ENCODE data around the gene PTBP1.
"Not testable (repeated sequence)": the region's sequence is repeated elsewhere in the genome, so short reads cannot be mapped to it uniquely, and the experiment has no call there.

The PTBP1 gene

DNA sequence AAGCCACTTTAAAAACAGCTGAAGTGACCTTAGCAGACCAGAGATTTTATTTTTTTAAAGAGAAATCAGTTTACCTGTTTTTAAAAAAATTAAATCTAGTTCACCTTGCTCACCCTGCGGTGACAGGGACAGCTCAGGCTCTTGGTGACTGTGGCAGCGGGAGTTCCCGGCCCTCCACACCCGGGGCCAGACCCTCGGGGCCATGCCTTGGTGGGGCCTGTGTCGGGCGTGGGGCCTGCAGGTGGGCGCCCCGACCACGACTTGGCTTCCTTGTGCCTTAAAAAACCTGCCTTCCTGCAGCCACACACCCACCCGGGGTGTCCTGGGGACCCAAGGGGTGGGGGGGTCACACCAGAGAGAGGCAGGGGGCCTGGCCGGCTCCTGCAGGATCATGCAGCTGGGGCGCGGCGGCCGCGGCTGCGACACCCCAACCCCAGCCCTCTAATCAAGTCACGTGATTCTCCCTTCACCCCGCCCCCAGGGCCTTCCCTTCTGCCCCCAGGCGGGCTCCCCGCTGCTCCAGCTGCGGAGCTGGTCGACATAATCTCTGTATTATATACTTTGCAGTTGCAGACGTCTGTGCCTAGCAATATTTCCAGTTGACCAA is 13.7 kb downstream of the PTBP1 start:
- DNase-seq (ENCODE audit: low read depth): no peak

DNA sequence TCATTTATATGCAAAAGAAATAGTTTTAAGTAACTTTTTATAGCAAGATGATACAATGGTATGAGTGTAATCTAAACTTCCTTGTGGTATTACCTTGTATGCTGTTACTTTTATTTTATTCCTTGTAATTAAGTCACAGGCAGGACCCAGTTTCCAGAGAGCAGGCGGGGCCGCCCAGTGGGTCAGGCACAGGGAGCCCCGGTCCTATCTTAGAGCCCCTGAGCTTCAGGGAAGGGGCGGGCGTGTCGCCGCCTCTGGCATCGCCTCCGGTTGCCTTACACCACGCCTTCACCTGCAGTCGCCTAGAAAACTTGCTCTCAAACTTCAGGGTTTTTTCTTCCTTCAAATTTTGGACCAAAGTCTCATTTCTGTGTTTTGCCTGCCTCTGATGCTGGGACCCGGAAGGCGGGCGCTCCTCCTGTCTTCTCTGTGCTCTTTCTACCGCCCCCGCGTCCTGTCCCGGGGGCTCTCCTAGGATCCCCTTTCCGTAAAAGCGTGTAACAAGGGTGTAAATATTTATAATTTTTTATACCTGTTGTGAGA is 14.3 kb downstream of the PTBP1 start:
- no peak for DNase-seq (ENCODE audit: low read depth)

DNA sequence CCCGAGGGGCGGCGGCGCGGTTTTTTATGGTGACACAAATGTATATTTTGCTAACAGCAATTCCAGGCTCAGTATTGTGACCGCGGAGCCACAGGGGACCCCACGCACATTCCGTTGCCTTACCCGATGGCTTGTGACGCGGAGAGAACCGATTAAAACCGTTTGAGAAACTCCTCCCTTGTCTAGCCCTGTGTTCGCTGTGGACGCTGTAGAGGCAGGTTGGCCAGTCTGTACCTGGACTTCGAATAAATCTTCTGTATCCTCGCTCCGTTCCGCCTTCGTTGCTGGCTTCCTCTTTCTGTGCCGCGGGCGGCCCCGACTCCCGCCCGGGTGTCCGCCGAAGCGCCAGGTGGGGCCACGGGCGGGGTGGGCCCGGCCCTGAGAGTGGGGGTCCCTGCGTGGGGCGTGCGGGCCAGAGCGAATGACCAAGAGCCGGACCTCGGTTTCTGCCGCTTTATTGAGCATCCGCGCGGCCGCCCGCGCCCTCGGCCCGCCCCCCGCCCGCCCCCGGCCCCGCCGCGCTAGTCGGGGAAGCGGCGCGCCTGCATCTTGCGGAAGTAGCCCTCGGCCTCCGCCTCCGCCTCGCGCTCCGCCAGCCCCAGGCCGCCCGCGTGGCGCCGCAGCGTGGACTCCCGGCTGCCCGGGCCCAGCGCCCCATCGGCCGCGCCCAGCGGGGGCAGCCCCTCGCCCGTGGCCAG is 14.9 kb downstream of the PTBP1 start:
- DNase-seq (ENCODE audit: low read depth): no peak

DNA sequence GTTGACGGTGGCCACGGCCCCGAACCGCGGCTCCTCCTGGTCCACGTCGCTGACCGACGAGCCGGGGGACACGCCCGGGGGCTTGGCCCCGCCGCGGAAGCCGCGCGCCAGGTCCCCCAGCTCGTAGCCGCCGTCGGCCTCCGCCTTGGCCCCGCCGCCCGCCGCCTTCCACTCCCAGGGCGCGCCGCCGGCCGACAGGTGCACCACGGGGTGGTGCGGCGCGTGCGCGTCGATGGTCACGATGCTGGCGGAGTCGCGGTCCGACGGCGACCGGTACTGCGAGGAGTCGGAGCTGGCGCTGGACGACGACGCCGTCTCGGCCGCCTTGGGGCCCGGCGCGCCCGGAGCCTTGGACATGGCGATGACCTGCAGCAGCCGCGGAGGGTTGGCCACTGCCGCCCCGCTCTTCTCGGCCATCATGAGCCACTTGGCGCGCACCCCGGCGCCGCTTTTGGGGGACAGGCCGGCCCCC is 15.5 kb downstream of the PTBP1 start:
- DNase-seq (ENCODE audit: low read depth): no peak

DNA sequence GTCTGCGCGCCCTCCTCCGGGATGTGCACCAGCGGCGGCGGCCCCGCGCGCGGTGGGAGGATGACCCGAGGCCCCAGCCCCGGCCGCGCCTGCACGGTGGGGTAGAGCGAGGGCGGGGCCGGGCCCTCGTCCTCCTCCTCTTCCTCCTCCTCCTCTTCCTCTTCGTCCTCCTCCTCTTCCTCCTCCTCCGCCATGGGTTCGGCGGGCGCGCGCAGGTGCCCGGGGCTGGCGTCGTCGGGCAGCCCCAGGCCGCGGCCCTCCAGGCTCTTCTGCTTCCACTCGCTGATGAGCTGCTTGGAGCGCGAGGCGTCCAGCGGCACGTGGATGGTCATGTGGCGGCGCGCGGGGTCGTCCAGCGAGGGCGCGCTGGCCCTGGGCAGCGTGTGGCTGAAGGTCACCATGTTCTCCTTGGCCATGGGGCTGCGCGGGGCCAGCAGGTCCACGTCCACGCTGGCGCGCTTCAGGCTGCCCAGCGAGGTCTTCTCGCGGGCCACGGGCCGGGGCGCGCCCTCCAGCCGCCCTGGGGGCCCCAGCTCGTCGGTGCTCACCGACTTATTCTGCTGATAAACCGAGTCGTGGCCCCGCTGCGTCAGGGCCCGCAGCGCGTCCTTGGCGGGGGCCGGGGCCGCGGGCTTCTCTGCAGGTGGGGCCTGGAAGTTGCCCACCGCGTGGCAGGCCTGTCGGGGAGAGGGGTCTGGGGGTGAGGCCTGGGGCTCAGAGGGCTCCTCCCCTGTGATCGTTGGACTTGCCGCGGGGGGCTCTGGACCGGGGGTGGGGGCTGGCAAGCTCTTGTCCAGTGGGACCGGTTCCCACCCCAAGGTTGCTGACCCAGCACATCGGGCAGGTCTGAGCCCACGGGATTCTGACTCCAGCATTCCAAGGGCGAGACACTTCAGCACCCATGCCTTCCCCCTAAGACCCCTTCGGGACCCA is 16.2 kb downstream of the PTBP1 start:
- no peak for DNase-seq (ENCODE audit: low read depth)

DNA sequence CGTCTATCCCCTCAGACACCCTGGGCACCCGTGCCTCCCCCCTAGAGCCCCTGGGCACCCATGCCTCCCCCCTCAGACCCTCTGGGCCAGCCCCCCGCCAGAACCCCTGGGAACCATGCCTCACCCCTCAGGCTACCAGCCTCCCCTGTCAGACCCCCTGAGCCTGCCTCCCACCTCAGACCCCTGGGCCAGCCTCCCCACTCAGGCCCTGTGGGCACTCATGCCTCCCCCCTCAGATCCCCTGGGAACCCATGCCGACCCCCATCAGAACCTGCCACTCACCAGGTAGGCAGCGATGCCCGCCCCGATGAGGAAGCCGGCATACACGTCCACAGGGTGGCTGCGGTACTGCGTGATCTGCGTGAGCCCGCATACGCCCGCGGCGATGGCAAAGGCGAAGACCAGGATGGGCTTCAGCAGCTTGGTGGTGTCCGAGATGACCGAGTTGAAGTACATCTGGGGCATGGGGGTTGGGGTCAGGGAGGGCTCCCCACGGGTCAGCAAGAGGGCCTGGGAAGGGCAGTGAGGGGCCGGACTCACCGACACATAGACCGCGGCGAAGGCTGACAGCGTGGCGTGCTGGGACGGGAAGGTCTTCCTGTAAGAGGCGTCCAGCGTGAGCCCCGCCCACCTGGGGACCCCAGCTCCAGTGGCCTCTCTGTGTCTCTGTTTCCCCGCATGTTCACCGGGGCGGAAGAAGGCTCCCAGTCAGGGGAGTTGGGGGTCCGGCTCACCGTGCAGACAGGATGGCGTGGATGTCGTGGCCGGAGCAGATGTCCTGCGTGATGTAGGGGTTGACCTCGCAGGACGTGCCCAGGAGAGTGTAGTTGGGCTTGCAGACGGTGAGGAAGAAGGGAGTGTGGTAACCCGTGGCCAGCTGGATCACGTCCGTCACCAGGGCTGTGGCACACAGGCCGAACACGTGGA is 17.2 kb downstream of the PTBP1 start:
- no peak for DNase-seq (ENCODE audit: low read depth)

DNA sequence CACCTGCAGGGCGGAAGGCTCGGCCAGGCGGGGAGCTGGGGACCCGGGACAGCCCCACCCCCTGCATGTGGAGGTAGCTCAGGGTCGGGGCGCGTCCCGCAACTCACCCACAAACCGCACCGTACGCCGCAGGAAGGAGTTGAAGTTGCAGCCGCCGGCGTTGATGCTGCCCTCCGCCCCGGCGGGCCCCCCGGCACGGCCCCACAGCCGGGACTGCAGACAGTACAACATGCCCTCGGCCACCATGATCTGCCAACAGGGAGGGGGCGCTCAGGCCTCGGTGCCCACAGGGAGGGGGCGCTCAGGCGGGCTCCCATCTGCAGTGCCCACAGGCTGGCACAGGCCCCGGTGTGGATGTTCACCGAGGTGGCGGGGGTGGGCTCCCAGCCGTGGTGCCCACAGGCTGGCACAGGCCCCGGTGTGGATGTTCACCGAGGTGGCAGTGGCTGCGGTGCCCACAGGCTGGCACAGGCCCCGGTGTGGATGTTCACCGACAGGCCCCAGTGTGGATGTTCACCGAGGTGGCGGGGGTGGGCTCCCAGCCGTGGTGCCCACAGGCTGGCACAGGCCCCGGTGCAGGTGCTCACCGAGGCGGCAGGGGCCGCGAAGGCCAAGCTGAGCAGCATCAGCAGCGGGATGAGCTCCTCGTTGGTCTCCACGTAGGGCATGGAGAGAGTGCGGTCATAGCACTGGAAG is 18.0 kb downstream of the PTBP1 start:
- DNase-seq (ENCODE audit: low read depth): no peak

DNA sequence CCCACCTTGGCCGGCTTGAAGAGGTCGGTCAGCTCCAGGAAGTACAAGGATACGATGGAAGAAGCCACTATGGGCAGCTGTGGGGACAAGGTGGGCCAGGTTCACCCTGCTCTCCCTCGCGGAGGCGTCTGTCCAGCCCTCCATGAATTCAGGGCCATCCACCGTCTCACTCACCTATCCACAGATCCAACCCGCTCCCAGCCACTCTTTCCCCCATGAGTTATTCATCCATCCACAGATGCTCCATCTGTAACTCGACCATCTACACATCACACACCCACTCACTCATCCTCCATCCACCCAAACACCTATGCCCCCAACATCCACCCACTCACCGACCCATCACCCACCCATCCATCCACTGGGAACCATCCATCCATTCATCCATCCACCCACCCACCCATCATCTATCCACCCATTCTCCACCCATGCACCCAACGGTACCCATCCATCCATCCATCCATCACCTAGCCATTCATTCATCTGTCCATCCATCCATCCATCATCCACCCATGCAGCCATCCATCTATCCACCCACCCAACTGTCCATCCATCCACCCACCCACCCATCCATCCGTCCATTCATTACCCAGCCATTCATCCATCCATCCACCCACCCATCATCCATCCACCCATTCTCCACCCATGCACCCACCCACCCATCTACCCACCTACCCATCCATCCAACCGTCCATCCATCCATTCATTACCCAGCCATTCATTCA is 18.7 kb downstream of the PTBP1 start:
- no peak for DNase-seq (ENCODE audit: low read depth)

DNA sequence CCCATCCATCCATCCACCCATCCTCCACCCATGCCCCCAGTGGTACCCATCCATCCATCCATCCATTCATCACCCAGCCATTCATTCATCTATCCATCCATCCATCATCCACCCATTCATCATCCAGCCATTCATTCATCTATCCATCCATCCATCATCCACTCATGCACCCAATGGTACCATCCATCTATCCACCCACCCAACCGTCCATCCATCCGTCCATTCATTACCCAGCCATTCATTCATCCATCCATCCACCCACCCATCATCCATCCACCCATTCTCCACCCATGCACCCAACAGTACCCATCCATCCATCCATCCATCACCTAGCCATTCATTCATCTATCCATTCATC is 19.2 kb downstream of the PTBP1 start:
- no peak for DNase-seq (ENCODE audit: low read depth)

DNA sequence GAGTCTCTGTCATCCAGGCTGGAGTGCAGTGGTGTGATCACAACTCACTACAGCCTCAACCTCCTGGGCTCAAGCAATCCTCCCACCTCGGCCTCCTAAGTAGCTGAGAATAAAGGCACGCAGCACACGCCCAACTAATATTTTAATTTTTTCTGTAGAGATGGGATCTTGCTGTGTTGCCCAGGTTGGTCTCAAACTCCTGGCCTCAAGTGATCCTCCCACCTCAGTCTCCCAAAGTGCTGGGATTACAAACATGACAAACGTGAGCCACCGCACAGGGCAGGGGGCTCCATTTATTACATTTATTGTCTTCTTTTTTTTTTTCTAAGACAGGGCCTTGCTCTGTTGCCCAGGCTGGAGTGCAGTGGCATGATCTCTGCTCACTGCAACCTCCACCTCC is 23.0 kb downstream of the PTBP1 start:
- DNase-seq (ENCODE audit: low read depth): not testable (repeated sequence)

DNA sequence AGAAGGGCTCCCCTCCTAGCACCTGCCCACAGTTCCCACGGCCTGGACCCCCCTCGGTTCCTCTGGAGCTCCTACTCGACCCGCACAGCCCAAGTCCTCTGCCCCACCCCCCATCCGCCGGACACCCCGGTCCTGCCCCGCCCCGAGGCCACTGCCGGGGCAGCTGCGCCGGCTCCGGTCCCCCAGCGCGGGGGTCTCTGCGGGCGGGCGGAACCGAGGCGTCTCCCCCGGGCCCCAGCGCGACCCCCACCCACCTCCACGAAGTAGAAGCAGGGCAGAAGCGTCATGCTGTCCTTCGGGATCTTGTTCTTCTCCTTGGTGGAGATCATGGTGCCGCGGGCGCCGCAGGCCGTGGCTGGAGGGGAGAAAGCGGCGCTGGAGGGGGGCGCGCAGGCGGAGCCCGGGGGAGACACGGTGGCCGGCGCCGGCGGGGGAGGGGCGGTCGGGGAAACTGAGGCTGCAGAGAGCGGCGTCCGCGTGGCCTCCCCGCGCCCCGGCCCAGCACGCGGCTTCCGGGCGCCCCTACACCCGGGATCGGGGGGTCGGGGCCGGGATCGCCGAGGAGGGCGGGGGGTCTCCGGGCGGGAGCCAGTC is 24.1 kb downstream of the PTBP1 start:
- no peak for DNase-seq (ENCODE audit: low read depth)

DNA sequence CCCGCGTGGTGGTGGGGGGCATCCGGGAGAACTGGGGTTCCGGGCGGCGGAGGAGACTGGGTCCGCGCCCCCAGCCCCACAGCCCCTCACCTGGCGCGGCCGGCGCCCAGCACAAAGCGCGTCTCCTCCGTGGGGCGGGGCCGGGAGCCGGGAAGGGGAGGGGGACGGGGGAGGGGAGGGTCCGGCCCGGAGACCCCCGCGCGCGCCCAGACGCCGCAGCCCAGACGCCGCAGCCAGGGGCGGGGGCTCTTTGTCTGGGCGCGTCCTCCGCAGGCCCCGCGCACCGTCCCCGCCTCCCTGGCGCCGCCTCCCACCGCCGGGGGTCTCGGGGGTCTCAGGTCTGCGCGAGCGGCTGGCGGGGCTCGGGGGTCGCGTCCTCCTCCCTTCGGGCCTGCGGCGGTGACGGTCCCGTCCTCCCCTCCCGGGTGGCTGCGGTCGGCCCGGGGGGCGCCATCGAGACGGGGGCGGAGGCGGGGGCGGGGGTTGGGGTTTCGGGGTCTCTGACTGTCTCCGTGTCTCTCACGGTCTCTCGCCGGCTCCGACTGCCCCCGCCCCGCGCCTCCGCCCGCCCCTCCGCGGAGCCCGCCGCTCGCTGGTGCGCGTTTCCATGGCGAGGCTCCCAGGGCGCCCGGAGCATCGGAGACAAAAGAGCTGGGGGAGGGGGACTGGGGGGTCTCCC is 24.7 kb downstream of the PTBP1 start, which contains the start of gene PLPPR3:
PLPPR3 (minus strand) TSS at position 131 of the 679 bp plus-strand sequence. CDS start 396 bp downstream, outside the sequence.
- DNase-seq (ENCODE audit: low read depth): no peak

DNA sequence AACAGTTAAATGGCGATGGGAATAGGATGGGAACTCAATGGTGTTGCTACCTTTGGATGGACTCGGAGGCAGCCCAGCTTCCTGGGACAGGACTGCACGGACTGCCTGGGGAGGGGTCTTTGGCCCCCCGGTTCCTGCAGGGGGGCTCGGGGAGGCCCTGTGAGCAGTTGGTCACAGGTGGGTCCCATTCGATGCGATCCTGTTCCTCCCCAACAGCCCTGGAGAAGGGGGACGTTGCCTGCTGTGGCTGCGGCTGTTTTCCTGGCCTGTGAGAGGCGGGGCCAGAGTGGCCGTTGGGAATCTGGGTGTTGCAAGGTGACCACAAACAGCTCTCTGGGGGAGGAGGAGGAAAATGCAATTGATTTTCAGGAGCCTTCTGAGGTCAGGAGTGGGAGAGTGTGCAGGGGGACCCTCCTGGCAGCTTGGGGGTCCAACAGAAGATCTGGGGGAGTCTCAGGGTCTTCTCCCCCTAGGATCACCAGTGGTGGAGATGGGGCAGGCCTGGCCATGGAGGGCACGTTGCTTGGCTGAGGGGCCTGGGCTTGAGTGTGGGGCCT is 26.4 kb downstream of the PTBP1 start:
- no peak for DNase-seq (ENCODE audit: low read depth)

DNA sequence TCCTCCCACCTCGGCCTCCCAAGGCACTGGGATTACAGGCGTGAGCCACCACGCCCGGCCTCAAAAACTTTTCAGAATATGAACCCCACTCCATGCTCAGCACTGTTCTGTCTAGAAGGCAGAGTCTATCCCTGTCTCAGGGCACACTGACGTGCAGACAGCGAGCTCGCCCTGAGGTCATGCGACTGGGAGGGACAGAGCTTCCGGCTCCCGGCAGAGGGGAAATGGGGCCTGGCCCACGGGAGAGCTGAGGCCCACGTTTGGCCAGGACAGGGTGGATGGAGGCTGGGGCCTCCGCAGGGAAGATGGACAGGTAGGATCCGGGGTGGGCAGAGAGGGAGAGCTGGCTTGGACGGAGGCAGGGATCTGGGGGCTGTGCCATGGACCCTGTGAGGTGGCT is 27.6 kb downstream of the PTBP1 start:
- no peak for DNase-seq (ENCODE audit: low read depth)

DNA sequence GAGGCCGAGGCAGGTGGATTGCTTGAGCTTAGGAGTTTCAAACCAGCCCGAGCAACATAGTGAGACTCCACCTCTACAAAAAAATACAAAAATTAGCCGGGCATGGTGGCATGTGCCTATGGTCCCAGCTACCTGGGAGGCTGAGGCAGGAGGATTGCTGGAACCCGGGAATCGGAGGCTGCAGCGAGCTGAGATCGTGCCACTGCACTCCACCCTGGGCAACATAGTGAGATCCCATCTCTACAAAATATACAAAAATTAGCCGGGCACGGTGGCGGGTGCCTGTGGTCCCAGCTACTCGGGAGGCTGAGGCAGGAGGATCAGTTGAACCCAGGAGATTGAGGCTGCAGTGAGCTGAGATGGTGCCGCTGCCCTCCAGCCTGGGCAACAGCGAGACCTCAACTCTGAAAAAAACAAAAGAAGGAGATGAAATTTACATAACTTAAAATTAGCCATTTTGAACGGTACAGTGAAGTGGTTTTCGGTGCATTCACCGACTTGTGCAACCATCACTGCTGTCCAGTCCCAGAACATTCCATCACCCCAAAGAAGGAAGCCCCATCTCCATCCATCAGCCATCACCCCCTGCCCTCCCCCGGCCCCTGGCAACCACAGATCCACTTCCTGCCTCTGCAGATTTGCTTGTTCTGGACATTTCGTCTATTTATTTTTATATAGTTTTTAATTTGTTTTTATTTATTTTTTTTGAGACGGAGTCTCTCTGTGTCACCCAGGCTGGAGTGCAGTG is 28.8 kb downstream of the PTBP1 start:
- DNase-seq (ENCODE audit: low read depth): no peak

DNA sequence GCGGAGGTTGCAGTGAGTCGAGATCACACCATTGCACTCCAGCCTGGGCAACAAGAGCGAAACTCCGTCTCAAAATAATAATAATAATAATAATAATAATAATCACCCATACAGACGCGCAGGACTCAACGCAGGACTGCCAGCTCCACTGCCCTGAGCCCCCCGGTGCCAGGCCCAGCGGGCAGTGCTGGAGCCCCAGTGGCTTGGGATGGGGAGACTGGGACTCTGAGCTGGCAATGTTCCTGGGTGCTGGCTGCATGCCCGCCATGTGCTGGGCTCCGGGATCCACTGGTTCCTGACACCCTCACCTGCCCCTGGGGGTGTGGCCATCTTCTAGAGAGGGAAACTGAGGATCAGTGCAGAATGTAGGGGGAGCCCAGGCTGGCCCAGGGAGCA is 30.1 kb downstream of the PTBP1 start:
- DNase-seq (ENCODE audit: low read depth): no peak

DNA sequence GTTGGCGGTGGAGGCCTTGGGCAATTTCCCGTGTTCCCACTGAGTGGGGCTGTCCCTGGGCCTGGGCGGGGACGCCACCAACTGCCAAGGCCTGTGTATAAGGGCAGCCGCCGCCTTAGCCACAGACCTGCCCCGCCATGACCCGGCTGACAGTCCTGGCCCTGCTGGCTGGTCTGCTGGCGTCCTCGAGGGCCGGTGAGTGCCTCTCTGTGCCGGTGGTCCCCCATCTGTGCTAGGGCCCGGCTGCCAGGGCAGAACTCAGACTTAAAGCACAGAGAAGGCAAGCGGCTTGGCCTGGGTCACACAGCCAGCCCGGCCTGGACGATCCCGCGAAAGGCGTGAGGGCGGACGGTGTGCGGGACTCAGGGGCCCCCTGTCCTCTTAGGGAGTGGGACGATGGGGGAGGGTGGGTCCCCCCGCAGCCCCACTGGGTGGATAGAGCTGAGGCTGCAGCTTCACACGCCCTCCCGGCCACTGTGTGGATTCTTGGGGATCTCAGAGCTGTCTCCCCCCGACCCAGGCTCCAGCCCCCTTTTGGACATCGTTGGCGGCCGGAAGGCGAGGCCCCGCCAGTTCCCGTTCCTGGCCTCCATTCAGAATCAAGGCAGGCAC is 30.6 kb downstream of the PTBP1 start, which contains the start of gene AZU1:
AZU1 (plus strand) TSS at position 128 of the 612 bp plus-strand sequence; CDS start at position 138, 10 bp downstream.
- DNase-seq (ENCODE audit: low read depth): no peak

All from HS-5 (cell line).